NT2/D1 (cell line): Measurements from ENCODE around the gene SMG6.
"Not testable (repeated sequence)": the region's sequence is repeated elsewhere in the genome, so short reads cannot be mapped to it uniquely, and the experiment has no call there.

Source experiments
- DNase-seq: peaks from one replicate; pipeline ENCODE4 v3.0.0-alpha.2; 2011; ENCODE audit warnings: low read depth, low spot score
- H3K27me3 ChIP-seq: 2 replicates; pipeline ENCODE4 v1.6.0; 2011; ENCODE audit warnings: mild to moderate bottlenecking; ENCODE audit not compliant: insufficient read length, insufficient read depth
- H3K36me3 ChIP-seq: 2 replicates; pipeline ENCODE4 v1.6.1; 2011; ENCODE audit warnings: mild to moderate bottlenecking, low read length, mixed read lengths; ENCODE audit not compliant: insufficient read depth, insufficient read length
- H3K4me1 ChIP-seq: 2 replicates; pipeline ENCODE4 v1.5.1; 2011; ENCODE audit not compliant: insufficient read depth, insufficient read length
- H3K4me3 ChIP-seq: 2 replicates; pipeline ENCODE4 v1.5.1; 2011; ENCODE audit warnings: low read depth; ENCODE audit not compliant: insufficient read length
- H3K9ac ChIP-seq: 2 replicates; pipeline ENCODE4 v1.6.0; 2011; ENCODE audit warnings: low read depth; ENCODE audit not compliant: insufficient read length
- H3K9me3 ChIP-seq: 2 replicates; pipeline ENCODE4 v1.5.1; 2011; ENCODE audit warnings: mild to moderate bottlenecking, low read length; ENCODE audit not compliant: insufficient read depth
- SUZ12 ChIP-seq: IDR thresholded peaks from 2 replicates; pipeline ENCODE4 v1.6.1; 2011; ENCODE audit not compliant: insufficient read length, insufficient read depth; ENCODE audit errors: extremely low read depth
- YY1 ChIP-seq: IDR thresholded peaks from 2 replicates; pipeline ENCODE4 v1.6.1; 2011; ENCODE audit not compliant: insufficient read length, insufficient read depth
- ZNF274 ChIP-seq: IDR thresholded peaks from 2 replicates; pipeline ENCODE4 v1.6.1; 2011; ENCODE audit warnings: mild to moderate bottlenecking, low read depth, low read length

Gene SMG6

DNA sequence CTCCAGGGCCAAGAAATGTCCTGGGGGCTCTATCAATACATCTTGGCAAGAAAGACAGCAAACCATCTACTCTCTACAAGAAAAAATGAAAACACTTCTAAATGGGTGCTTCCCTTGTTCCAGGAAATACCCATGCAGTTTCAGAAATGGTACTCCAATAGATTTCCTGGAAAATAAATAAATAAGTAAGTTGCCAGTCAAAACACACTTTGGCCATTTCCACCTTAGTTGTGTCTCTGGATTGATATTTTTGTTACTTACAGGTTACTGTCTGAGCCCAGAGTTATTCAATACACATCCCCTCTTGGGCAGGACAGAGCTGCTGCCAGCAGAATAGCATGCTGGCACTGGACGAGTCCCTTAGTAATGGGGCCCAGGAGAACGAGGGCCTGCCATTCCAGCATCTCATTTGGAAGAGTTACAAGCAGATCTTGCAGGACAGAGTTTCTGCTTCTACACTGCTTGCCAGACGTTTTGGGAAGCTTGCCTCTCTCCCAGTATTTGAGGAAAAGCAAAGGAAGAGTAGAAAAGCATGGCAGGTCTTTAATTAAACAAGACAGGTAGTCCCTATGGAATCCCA is 100.5 kb downstream of the SMG6 start:
- no peaks in the 10 kb centered on the region for H3K4me1 ChIP-seq
- no peak overlapping the region for H3K4me3 ChIP-seq
- H3K36me3 ChIP-seq = peaks cover under 1% of the 10 kb centered on the region
- H3K9me3 ChIP-seq = no peaks in the 10 kb centered on the region
- DNase-seq = no peak
- no peak overlapping the region for H3K9ac ChIP-seq
- no peaks in the 10 kb centered on the region for H3K27me3 ChIP-seq
- TF ChIP-seq ZNF274 (no peak), YY1 (no peak), SUZ12 (no peak)

DNA sequence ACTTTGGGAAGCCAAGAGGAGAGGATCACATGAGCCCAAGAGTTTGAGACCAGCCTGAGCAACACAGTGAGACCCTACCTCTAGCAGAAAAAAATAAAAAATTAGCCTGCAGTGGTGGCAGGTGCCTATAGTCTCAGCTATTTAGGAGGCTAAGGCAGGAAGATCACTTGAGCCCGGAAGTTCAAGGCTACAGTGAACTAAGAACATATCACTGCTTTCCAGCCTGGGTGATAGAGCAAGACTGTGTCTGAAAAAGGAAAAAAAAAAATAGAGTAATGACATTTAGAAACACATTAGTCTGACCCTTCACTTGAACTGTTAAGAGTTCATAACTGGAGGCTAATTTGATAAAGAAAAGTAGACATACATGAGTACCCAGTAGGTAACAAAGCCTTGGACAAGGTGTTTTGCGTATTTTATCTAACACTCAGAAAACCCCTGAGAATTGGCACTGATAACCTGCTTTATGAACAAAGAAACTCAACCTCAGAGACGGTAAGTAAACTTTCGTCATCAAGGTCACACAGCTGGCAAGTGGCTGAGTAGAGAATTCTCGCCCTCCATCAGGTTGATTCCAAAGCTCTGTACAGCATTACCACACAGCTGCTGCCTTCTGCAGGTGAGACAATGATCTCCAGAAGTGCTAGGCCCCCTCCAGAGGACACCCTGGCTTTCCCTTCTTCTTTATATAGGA is 101.1 kb downstream of the SMG6 start:
- TF ChIP-seq ZNF274 (no peak), SUZ12 (no peak), YY1 (no peak)
- no peaks in the 10 kb centered on the region for H3K4me1 ChIP-seq
- H3K27me3 ChIP-seq = no peaks in the 10 kb centered on the region
- H3K9ac ChIP-seq = no peak overlapping the region
- H3K36me3 ChIP-seq = no peaks in the 10 kb centered on the region
- no peak for DNase-seq
- H3K9me3 ChIP-seq = no peaks in the 10 kb centered on the region
- no peak overlapping the region for H3K4me3 ChIP-seq

DNA sequence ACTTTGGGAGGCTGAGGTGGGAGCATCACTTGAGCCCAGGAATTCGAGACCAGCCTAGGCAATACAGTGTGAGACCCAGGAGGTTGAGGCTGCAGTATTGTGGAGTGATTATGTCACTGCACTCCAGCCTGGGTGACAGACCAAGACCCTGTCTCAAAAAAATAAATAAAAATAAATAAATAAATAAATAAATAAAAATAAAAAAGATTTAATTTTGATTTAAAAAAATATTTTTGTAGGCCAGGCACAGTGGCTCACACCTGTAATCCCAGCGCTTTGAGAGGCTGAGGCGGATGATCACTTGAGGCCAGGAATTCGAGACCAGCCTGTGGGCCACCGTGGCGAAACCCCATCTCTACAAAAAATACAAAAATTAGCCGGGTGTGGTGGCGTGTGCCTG is 104.2 kb downstream of the SMG6 start:
- not testable (repeated sequence) for H3K9ac ChIP-seq, H3K9me3 ChIP-seq, DNase-seq, H3K4me3 ChIP-seq, H3K36me3 ChIP-seq, H3K27me3 ChIP-seq, H3K4me1 ChIP-seq

DNA sequence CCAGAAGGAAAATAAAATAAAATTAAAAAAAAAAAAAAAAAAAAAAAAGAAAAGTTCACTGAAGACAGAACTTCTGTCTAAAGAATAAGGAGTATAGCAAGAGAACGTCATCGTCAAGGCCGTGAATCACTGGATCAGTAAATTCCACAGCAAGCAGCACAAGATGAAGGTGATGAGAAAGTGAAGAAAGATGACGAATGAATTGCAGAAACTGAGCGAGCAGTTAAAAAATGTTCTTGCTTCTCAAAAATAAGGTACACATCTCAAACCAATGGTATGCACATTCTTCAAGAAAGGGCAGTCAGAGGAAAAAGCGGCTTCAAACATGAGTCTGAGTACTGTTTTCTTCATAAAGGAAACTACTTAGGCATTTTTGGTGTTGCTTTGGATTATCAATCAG is 104.7 kb downstream of the SMG6 start:
- Histone ChIP-seq H3K36me3 (no peaks in the 10 kb centered on the region), H3K27me3 (no peaks in the 10 kb centered on the region), H3K9me3 (0 out of 2 replicates have a peak, but pooled peaks cover 4% of the 10 kb centered on the region), H3K4me3 (no peak overlapping the region), H3K9ac (no peak overlapping the region), H3K4me1 (no peaks in the 10 kb centered on the region)
- DNase-seq = no peak
- TF ChIP-seq YY1 (no peak), ZNF274 (no peak), SUZ12 (no peak)

DNA sequence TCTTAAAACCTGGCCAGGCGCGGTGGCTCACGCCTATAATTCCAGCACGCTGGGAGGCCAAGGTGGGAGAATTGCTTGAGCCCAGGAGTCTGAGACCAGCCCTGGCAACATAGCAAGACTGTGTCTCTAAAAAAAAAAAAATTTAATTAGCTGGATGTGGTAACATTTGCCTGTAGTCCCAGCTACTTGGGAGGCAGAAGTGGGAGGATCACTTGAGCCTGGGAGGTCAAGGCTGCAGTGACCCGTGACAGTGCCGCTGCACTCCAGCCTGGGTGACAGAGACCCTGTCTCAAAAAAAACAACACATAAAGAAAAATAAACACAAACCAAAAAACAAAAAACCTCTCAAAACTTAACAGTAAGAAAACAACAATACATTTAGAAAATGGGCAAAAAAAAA is 106.3 kb downstream of the SMG6 start:
- no peak overlapping the region for H3K9ac ChIP-seq
- H3K27me3 ChIP-seq = no peaks in the 10 kb centered on the region
- 0 out of 2 replicates have a peak, but pooled peaks cover 4% of the 10 kb centered on the region for H3K9me3 ChIP-seq
- no peak overlapping the region for H3K4me3 ChIP-seq
- DNase-seq = no peak
- no peaks in the 10 kb centered on the region for H3K4me1 ChIP-seq
- TF ChIP-seq ZNF274 (no peak), SUZ12 (no peak), YY1 (no peak)
- H3K36me3 ChIP-seq = peaks cover 5% of the 10 kb centered on the region

DNA sequence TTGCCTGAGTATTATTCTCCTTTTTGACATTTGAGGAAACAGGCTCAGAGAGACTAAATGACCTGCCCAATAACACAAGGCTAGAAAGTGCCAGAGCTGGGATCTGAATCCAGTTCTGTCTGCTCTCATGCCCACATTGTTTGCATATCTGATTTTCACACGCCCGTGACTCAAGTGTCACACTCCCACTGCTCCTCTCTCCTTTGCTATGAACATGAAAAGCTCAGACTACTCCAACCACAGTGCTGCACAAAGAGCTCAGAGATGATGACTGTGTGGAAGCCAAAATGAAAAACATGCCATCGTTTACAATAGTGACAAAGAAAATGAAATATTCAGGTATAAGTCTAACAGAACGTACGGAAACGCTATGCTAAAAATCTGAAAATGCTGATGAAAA is 107.9 kb downstream of the SMG6 start:
- H3K27me3 ChIP-seq = no peaks in the 10 kb centered on the region
- H3K4me1 ChIP-seq = peaks cover 2% of the 10 kb centered on the region
- peaks cover 11% of the 10 kb centered on the region for H3K36me3 ChIP-seq
- H3K4me3 ChIP-seq = no peak overlapping the region
- DNase-seq = no peak
- no peak overlapping the region for H3K9ac ChIP-seq
- H3K9me3 ChIP-seq = 0 out of 2 replicates have a peak, but pooled peaks cover 4% of the 10 kb centered on the region
- no peak for TF ChIP-seq YY1
- no peak for TF ChIP-seq ZNF274
- no peak for TF ChIP-seq SUZ12

DNA sequence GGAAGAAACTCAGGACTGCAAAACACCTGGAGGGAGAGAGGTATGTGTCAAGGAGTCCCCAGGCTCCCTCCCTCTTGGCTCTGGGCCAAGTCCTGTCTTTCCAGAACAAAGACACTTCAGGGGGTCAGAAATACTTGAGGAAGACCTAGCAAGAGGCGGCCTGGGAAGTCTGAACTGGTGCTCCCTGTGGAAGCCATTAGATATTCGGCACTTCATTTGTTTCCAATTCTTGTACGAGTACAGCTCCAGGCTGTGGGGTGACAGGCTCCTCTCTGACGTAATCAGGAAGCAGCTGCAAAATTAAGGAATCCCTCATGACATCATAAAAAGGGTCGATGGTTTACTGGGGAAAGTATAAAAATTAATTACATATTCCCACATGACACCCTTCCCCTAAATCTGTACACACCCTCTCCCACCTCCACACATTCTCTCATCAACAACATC is 108.7 kb downstream of the SMG6 start:
- peak; percentile 77 for DNase-seq
- Histone ChIP-seq H3K4me3 (no peak overlapping the region), H3K36me3 (peaks cover 16% of the 10 kb centered on the region), H3K27me3 (no peaks in the 10 kb centered on the region), H3K4me1 (peaks cover 2% of the 10 kb centered on the region), H3K9me3 (0 out of 2 replicates have a peak, but pooled peaks cover 4% of the 10 kb centered on the region), H3K9ac (no peak overlapping the region)
- no peak for TF ChIP-seq ZNF274
- no peak for TF ChIP-seq YY1
- TF ChIP-seq SUZ12 = no peak
